Effector CD8-positive, alpha-beta T cell (primary cell): ENCODE measurements around the gene RBCK1.
"Not testable (repeated sequence)": the region's sequence is repeated elsewhere in the genome, so short reads cannot be mapped to it uniquely, and the experiment has no call there.

Experiments
- DNase-seq: peaks from one replicate; lab custom pipeline; 2025; lab: John Stamatoyannopoulos, UW

The RBCK1 gene

DNA sequence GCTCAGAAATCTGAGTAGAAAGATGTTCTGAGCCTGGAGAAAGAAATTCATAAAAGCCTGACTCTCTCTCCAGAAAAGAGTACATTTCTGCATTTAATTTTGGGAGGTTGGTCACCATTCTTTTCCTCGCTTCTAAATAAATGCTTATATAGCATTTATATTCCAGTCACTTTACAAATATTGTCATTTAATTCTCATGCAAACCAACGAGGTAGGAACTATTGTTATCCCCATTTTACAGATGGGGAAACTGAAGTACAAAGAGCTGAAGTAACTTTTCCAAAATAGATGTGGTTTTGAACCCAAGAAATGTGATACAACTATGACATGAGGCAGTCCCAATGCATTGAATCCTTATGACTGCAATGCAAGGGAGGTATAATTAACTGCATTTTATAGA lies 32.0 kb upstream of the RBCK1 start:
- DNase-seq: no peak

- DNase-seq: no peak
Observed at GRCh38 chr20:376750-377149, 31.3 kb upstream of the RBCK1 start.

- not testable (repeated sequence) for DNase-seq
Observed at GRCh38 chr20:377578-377977, 30.5 kb upstream of the RBCK1 start.

GRCh38 chr20:378961-379336 lies 29.1 kb upstream of the RBCK1 start:
- DNase-seq: no peak

GRCh38 chr20:380763-381580 lies 27.1 kb upstream of the RBCK1 start:
- peak; percentile 18 for DNase-seq

GRCh38 chr20:381581-382290 lies 26.4 kb upstream of the RBCK1 start:
- peak; percentile 40 for DNase-seq

DNA sequence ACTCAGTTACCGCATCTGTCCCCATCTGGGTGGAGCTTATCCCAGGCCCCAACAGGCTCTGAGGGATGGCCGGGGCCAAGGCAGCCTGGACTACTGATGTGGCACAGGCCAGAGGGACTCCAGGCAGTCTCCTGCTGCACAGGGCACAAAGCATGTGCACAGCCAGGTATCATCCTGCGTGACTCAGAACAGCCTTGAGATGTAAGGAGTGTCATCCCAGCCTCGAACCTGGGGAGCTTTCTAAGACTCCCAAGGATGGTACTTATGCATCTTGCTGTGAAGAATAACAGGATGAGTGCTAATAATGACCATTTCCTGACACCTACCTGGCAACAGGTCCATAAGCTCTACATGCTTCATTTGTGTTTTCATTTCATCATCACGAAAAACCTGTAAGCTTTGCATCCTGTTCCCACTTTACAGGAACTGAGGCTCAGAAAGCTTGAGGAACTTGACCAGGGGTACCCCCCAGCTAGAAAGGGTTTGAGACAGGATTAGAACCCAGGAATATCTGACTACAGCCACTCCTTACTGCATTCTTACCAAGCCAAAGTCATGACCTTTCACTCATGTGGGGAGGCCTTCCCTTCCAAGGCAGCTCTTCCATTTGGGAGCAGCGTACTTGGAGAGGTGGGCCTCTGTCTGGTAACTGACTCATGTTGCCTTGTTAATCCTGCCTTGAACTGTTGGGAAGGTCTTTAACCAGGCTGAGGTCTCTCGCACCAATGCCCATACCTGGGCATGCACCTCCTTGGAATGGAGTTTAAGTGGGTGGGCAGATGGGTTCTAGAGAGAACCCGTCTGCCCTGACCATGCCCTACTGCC lies 25.6 kb upstream of the RBCK1 start:
- DNase-seq: no peak

- DNase-seq: no peak
Observed at GRCh38 chr20:383889-384288, 24.2 kb upstream of the RBCK1 start.

- no peak for DNase-seq
Observed at GRCh38 chr20:384723-385122, 23.4 kb upstream of the RBCK1 start.

GRCh38 chr20:385448-385847 lies 22.7 kb upstream of the RBCK1 start:
- no peak for DNase-seq

DNA sequence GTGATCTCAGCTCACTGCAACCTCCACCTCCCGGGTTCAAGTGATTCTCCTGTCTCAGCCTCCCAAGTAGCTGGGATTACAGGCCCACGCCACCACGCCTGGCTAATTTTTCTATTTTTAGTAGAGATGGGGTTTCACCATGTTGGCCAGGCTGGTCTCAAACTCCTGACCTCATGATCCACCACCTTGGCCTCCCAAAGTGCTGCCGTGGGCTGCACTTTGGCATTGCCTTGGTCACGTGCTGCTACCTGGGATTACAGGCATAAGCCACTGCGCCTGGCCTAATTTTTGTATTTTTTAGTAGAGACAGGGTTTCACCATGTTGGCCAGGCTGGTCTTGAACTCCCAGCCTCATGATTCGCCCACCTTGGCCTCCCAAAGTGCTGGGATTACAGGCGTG lies 21.5 kb upstream of the RBCK1 start:
- DNase-seq: not testable (repeated sequence)

GRCh38 chr20:387520-387919 lies 20.6 kb upstream of the RBCK1 start:
- no peak for DNase-seq

- no peak for DNase-seq
Observed at GRCh38 chr20:388034-388994, 19.8 kb upstream of the RBCK1 start.

DNA sequence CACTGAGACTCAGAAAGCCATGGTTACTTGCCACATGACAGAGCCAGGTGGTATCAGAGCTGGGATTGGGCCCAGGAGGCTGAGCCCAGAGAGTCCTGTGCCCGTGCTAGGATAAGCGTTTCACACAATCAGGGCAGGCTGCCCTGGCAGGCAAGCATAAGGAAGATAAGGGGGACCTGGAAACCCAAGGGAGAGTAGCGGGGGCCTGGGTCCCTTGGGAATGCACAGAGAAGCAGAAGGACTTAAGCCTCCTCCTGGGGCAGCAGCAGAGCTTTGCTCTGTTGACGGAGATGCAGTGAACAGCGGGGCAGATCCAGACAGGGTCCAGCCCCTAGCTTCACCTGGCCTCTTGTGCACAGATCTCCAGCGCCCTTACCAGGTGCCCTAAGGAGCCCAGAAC lies 18.9 kb upstream of the RBCK1 start:
- no peak for DNase-seq

GRCh38 chr20:391041-391711 lies 16.9 kb upstream of the RBCK1 start:
- no peak for DNase-seq

DNA sequence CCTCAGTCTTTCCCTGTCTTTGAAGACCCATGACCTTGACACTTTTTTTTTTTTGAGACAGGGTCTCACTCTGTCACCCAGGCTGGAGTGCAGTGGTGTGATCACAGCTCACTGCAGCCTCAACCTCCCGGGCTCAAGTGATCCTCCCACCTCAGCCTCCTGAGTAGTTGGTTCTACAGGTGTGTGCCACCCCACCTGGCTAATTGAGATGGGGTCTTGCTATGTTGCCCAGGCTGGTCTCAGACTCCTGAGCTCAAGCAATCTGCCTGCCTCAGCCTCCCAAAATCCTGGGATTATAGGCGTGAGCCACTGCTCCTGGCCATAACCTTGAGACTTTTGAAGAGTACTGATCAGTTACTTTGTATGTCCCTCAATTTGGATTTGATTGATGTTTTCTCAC lies 14.8 kb upstream of the RBCK1 start:
- DNase-seq: not testable (repeated sequence)

DNA sequence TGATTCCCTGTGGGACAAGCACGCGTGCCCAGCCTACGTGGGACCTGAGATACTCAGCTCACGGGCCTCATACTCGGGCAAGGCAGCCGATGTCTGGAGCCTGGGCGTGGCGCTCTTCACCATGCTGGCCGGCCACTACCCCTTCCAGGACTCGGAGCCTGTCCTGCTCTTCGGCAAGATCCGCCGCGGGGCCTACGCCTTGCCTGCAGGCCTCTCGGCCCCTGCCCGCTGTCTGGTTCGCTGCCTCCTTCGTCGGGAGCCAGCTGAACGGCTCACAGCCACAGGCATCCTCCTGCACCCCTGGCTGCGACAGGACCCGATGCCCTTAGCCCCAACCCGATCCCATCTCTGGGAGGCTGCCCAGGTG lies 11.9 kb upstream of the RBCK1 start:
- no peak for DNase-seq

DNA sequence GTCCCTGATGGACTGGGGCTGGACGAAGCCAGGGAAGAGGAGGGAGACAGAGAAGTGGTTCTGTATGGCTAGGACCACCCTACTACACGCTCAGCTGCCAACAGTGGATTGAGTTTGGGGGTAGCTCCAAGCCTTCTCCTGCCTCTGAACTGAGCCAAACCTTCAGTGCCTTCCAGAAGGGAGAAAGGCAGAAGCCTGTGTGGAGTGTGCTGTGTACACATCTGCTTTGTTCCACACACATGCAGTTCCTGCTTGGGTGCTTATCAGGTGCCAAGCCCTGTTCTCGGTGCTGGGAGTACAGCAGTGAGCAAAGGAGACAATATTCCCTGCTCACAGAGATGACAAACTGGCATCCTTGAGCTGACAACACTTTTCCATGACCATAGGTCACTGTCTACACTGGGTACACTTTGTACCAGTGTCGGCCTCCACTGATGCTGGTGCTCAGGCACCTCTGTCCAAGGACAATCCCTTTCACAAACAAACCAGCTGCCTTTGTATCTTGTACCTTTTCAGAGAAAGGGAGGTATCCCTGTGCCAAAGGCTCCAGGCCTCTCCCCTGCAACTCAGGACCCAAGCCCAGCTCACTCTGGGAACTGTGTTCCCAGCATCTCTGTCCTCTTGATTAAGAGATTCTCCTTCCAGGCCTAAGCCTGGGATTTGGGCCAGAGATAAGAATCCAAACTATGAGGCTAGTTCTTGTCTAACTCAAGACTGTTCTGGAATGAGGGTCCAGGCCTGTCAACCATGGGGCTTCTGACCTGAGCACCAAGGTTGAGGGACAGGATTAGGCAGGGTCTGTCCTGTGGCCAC lies 11.3 kb upstream of the RBCK1 start:
- no peak for DNase-seq

DNA sequence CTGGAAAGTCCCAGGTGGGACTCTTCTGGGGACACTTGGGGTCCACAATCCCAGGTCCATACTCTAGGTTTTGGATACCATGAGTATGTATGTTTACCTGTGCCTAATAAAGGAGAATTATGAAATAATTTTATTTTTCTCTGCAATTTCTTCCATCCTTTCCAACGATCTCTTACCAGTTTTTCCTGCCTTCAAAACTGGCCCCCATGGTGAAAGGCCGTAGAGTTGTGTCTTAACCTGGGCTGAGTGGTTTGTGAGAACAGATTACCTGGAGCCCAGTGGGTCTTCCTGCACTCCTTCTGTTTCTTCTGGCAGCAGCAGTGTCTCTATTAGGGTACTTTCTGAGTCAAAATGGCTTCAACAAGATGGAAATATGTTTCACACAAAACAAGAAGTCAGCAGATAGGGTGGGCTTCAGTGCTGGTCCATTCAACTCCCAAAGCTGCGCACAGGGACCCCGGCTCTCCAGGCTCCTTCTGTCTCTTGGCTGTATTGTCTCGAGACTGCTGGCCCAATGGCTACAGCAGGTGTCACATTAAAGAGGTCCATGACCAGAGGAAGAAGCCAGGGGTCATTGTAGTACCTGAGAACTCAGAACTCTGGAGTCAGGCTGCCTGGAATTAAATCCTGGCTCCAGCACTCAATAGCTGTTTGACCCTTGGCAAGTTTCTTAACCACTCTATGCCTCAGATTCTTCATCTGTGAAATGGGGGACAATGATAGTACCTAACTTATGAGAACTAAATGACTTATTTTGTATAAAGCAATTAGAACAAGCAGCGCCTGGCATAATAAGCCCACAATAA lies 10.5 kb upstream of the RBCK1 start:
- no peak for DNase-seq
